Measurements from ENCODE around the gene NES.

Gene NES

GRCh38 chr1:156656806-156657740 lies 20.1 kb downstream of the NES start:
- TF ChIP-seq, protein P1, sequence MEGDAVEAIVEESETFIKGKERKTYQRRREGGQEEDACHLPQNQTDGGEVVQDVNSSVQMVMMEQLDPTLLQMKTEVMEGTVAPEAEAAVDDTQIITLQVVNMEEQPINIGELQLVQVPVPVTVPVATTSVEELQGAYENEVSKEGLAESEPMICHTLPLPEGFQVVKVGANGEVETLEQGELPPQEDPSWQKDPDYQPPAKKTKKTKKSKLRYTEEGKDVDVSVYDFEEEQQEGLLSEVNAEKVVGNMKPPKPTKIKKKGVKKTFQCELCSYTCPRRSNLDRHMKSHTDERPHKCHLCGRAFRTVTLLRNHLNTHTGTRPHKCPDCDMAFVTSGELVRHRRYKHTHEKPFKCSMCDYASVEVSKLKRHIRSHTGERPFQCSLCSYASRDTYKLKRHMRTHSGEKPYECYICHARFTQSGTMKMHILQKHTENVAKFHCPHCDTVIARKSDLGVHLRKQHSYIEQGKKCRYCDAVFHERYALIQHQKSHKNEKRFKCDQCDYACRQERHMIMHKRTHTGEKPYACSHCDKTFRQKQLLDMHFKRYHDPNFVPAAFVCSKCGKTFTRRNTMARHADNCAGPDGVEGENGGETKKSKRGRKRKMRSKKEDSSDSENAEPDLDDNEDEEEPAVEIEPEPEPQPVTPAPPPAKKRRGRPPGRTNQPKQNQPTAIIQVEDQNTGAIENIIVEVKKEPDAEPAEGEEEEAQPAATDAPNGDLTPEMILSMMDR (IDR thresholded peaks at IDR 0.05; ENCODE audit: low read length), result peak; percentile 84
- TF ChIP-seq EZH2 (IDR thresholded peaks at IDR 0.05; ENCODE audit: borderline replicate concordance, low read length), result no peak
- Histone ChIP-seq H3K79me2 (ENCODE audit: insufficient read depth, low read length) (no peaks in the 10 kb centered on the region), H3K9me2 (ENCODE audit: low read depth, low read length) (no peaks in the 10 kb centered on the region), H3K4me3 (ENCODE audit: low read depth, low read length, poor library complexity, severe bottlenecking) (no peak overlapping the region), H3K27ac (ENCODE audit: low read depth, low read length, poor library complexity, severe bottlenecking) (no peak overlapping the region), H3F3A (ENCODE audit: insufficient read depth, low read length) (no peaks in the 10 kb centered on the region), H4K20me1 (ENCODE audit: insufficient read depth, low read length) (no peaks in the 10 kb centered on the region), H3K4me1 (ENCODE audit: insufficient read depth, low read length, severe bottlenecking) (peaks cover 17% of the 10 kb centered on the region), H2AFZ (ENCODE audit: low read length) (no peak overlapping the region), H3K4me2 (ENCODE audit: low read length) (no peak overlapping the region), H3K27me3 (ENCODE audit: insufficient read depth, low read length) (peaks cover 6% of the 10 kb centered on the region), H3K9ac (ENCODE audit: low read length) (no peak overlapping the region), H3K9me3 (ENCODE audit: low read length) (no peaks in the 10 kb centered on the region), H3K36me3 (ENCODE audit: insufficient read depth, low read length) (no peaks in the 10 kb centered on the region)

GRCh38 chr1:156655904-156656516 lies 21.2 kb downstream of the NES start:
- no peaks in the 10 kb centered on the region for H3K9me2 ChIP-seq (ENCODE audit: low read depth, low read length)
- H3K27ac ChIP-seq (ENCODE audit: low read depth, low read length, poor library complexity, severe bottlenecking), result no peak overlapping the region
- no peaks in the 10 kb centered on the region for H3K9me3 ChIP-seq (ENCODE audit: low read length)
- H3K4me1 ChIP-seq (ENCODE audit: insufficient read depth, low read length, severe bottlenecking), result peaks cover 11% of the 10 kb centered on the region
- no peak overlapping the region for H3K4me3 ChIP-seq (ENCODE audit: low read depth, low read length, poor library complexity, severe bottlenecking)
- no peaks in the 10 kb centered on the region for H4K20me1 ChIP-seq (ENCODE audit: insufficient read depth, low read length)
- no peaks in the 10 kb centered on the region for H3K36me3 ChIP-seq (ENCODE audit: insufficient read depth, low read length)
- no peak overlapping the region for H3K4me2 ChIP-seq (ENCODE audit: low read length)
- no peak overlapping the region for H3K9ac ChIP-seq (ENCODE audit: low read length)
- no peaks in the 10 kb centered on the region for H3F3A ChIP-seq (ENCODE audit: insufficient read depth, low read length)
- no peaks in the 10 kb centered on the region for H3K79me2 ChIP-seq (ENCODE audit: insufficient read depth, low read length)
- H3K27me3 ChIP-seq (ENCODE audit: insufficient read depth, low read length), result peaks cover 6% of the 10 kb centered on the region
- TF ChIP-seq, protein P1 (IDR thresholded peaks at IDR 0.05; ENCODE audit: low read length), result no peak
- no peak for TF ChIP-seq EZH2 (IDR thresholded peaks at IDR 0.05; ENCODE audit: borderline replicate concordance, low read length)
- no peak overlapping the region for H2AFZ ChIP-seq (ENCODE audit: low read length)

- no peak overlapping the region for H3K27ac ChIP-seq (ENCODE audit: low read depth, low read length, poor library complexity, severe bottlenecking)
- H3K9ac ChIP-seq (ENCODE audit: low read length), result no peak overlapping the region
- H3K9me3 ChIP-seq (ENCODE audit: low read length), result no peaks in the 10 kb centered on the region
- no peaks in the 10 kb centered on the region for H4K20me1 ChIP-seq (ENCODE audit: insufficient read depth, low read length)
- H2AFZ ChIP-seq (ENCODE audit: low read length), result no peak overlapping the region
- no peaks in the 10 kb centered on the region for H3K36me3 ChIP-seq (ENCODE audit: insufficient read depth, low read length)
- H3K79me2 ChIP-seq (ENCODE audit: insufficient read depth, low read length), result no peaks in the 10 kb centered on the region
- H3K4me2 ChIP-seq (ENCODE audit: low read length), result no peak overlapping the region
- TF ChIP-seq, protein P1 (IDR thresholded peaks at IDR 0.05; ENCODE audit: low read length), result no peak
- no peak for TF ChIP-seq EZH2 (IDR thresholded peaks at IDR 0.05; ENCODE audit: borderline replicate concordance, low read length)
- H3K9me2 ChIP-seq (ENCODE audit: low read depth, low read length), result no peaks in the 10 kb centered on the region
- no peak overlapping the region for H3K4me3 ChIP-seq (ENCODE audit: low read depth, low read length, poor library complexity, severe bottlenecking)
- H3K27me3 ChIP-seq (ENCODE audit: insufficient read depth, low read length), result peaks cover 6% of the 10 kb centered on the region
- H3F3A ChIP-seq (ENCODE audit: insufficient read depth, low read length), result no peaks in the 10 kb centered on the region
- H3K4me1 ChIP-seq (ENCODE audit: insufficient read depth, low read length, severe bottlenecking), result peaks cover 10% of the 10 kb centered on the region
Measured at GRCh38 chr1:156655151-156655903, 21.9 kb downstream of the NES start.
